ENCODE results near the gene GPRC5D. TPM values are rescaled to one million over a fixed set of nuclear protein-coding genes. Genes with fewer than 3 reads are reported as not detected.

The GPRC5D gene
- total RNA-seq, 2 donors from 2014 or later, result not detected

DNA sequence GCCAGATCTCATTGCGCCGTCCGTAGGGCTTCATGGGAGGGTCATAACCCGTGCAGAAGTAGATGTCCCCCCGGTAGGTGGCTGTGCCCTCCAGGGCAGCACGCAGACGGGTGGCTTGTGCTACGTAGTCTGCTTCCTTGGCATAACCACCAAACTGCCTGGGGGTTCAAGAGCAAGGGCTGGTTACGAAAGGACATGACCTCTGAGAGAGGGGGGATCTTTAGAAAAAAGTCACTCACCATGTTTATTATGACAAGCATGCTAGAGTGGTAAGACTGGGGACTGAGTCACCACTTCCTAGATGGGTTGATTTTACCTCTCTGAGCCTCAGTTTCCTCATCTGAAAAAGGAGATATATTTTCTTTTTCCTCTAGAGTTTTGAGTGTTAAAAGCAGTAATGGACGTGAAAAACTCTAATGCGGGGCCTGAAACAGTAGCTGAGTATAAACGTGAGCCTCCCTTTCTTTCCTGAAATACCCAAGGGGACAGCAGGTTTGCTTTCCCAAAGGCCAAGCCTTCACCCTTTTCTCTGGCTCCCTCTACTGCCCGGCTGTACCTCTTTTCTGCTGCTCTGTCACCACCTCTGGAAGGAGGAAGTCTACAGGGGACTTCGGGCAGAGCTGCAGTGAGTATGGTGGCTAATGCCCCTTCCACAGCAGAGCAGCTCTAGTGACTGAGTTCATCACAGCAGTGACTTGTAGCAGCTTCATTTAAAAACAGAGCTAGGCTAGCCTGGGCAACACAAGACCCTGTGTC lies 23.5 kb upstream of the GPRC5D start:
- WGBS, 2 experiments (ENCODE audit: insufficient coverage in 1 of 2, insufficient read length in 1 of 2), result 81 to 92% methylated on average over 10 to 14 of the region's 14 CpGs

DNA sequence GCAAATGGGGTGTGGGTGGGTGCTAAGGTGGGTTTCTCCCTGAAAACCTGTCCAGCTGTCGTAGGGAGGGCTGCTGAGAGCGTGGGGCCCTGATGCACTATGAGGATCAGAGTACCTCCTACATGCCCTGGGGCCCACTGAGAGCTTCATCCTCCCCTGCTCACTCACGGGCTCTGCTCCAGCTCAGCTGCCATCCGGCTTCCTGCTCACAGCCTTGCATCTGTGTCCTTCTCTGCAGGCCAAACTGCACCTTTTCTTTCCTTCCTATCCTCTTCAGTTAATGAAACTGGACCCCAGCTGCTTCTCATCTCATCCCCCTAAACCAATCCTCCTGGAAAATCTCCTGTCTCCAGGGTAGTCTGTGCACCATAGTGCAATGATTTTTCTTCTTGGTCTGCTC lies 22.2 kb upstream of the GPRC5D start:
- 93 to 94% methylated on average over 3 to 4 of the region's 4 CpGs for WGBS, 2 experiments (ENCODE audit: insufficient coverage in 1 of 2, insufficient read length in 1 of 2)
- peaks cover 39% of the 10 kb centered on the region for H3K36me3 Mint-ChIP-seq (ENCODE audit: low read depth)
- H3K27me3 Mint-ChIP-seq (ENCODE audit: insufficient read depth), result no peaks in the 10 kb centered on the region

More for the DNA sequence above, 23.5 kb upstream of the GPRC5D start:
- no peaks in the 10 kb centered on the region for H3K27me3 Mint-ChIP-seq (ENCODE audit: insufficient read depth)
- H3K36me3 Mint-ChIP-seq (ENCODE audit: low read depth), result peaks cover 39% of the 10 kb centered on the region
- Histone ChIP-seq H3K27ac (ENCODE audit: low read depth, low read length) (no peak overlapping the region), H3K4me1 (ENCODE audit: control insufficient read depth, insufficient read depth, low read length) (no peaks in the 10 kb centered on the region), H3K4me3 (ENCODE audit: low read length) (no peak overlapping the region), H3K9me3 (ENCODE audit: control insufficient read depth, low read length) (peaks cover 18% of the 10 kb centered on the region), H3K27me3 (ENCODE audit: control insufficient read depth, insufficient read depth, low read length, poor library complexity, severe bottlenecking) (no peaks in the 10 kb centered on the region), H3K36me3 (ENCODE audit: control insufficient read depth, insufficient read depth, low read length) (peaks cover 21% of the 10 kb centered on the region), H3K9ac (ENCODE audit: extremely low read depth, low read length, poor library complexity, severe bottlenecking) (no peak overlapping the region)
- no peaks in the 10 kb centered on the region for H3K4me1 Mint-ChIP-seq
- H3K27ac Mint-ChIP-seq, result no peak overlapping the region
- H3K9me3 Mint-ChIP-seq, result peaks cover 11% of the 10 kb centered on the region
- peak; percentile 93 for TF ChIP-seq CTCF (conservative IDR thresholded peaks at IDR 0.05)
- no peak overlapping the region for H3K4me3 Mint-ChIP-seq
- peak; percentile 88 for DNase-seq

GRCh38 chr12:12973019-12973418 lies 21.0 kb upstream of the GPRC5D start:
- H3K27me3 Mint-ChIP-seq (ENCODE audit: insufficient read depth), result no peaks in the 10 kb centered on the region
- no peak for DNase-seq
- Histone ChIP-seq H3K36me3 (ENCODE audit: control insufficient read depth, insufficient read depth, low read length) (peaks cover 14% of the 10 kb centered on the region), H3K9ac (ENCODE audit: extremely low read depth, low read length, poor library complexity, severe bottlenecking) (no peak overlapping the region), H3K27ac (ENCODE audit: low read depth, low read length) (no peak overlapping the region), H3K9me3 (ENCODE audit: control insufficient read depth, low read length) (peaks cover 18% of the 10 kb centered on the region), H3K4me3 (ENCODE audit: low read length) (no peak overlapping the region), H3K4me1 (ENCODE audit: control insufficient read depth, insufficient read depth, low read length) (no peaks in the 10 kb centered on the region), H3K27me3 (ENCODE audit: control insufficient read depth, insufficient read depth, low read length, poor library complexity, severe bottlenecking) (no peaks in the 10 kb centered on the region)
- no peak overlapping the region for H3K27ac Mint-ChIP-seq
- H3K4me1 Mint-ChIP-seq, result no peaks in the 10 kb centered on the region
- H3K4me3 Mint-ChIP-seq, result no peak overlapping the region
- peaks cover 11% of the 10 kb centered on the region for H3K9me3 Mint-ChIP-seq
- 88 to 100% methylated on average over 1 to 2 of the region's 2 CpGs for WGBS, 2 experiments (ENCODE audit: insufficient coverage in 1 of 2, insufficient read length in 1 of 2)
- peaks cover 42% of the 10 kb centered on the region for H3K36me3 Mint-ChIP-seq (ENCODE audit: low read depth)
- no peak for TF ChIP-seq CTCF (conservative IDR thresholded peaks at IDR 0.05)

More for the DNA sequence above, 22.2 kb upstream of the GPRC5D start:
- Histone ChIP-seq H3K4me1 (ENCODE audit: control insufficient read depth, insufficient read depth, low read length) (no peaks in the 10 kb centered on the region), H3K9me3 (ENCODE audit: control insufficient read depth, low read length) (peaks cover 18% of the 10 kb centered on the region), H3K27ac (ENCODE audit: low read depth, low read length) (no peak overlapping the region), H3K4me3 (ENCODE audit: low read length) (no peak overlapping the region), H3K36me3 (ENCODE audit: control insufficient read depth, insufficient read depth, low read length) (peaks cover 14% of the 10 kb centered on the region), H3K9ac (ENCODE audit: extremely low read depth, low read length, poor library complexity, severe bottlenecking) (no peak overlapping the region), H3K27me3 (ENCODE audit: control insufficient read depth, insufficient read depth, low read length, poor library complexity, severe bottlenecking) (no peaks in the 10 kb centered on the region)
- Mint-ChIP-seq H3K9me3 (peaks cover 11% of the 10 kb centered on the region), H3K27ac (no peak overlapping the region), H3K4me3 (no peak overlapping the region), H3K4me1 (no peaks in the 10 kb centered on the region)
- DNase-seq, result no peak
- no peak for TF ChIP-seq CTCF (conservative IDR thresholded peaks at IDR 0.05)

Data from endodermal cell (in vitro differentiated cells).